ENCODE data around the gene PARD6G. TPM values are rescaled to one million over a fixed set of nuclear protein-coding genes. Genes with fewer than 3 reads are reported as not detected.

PARD6G gene
- total RNA-seq, 2 donors from 2014 or later: 1.1 to 3.5 TPM

DNA sequence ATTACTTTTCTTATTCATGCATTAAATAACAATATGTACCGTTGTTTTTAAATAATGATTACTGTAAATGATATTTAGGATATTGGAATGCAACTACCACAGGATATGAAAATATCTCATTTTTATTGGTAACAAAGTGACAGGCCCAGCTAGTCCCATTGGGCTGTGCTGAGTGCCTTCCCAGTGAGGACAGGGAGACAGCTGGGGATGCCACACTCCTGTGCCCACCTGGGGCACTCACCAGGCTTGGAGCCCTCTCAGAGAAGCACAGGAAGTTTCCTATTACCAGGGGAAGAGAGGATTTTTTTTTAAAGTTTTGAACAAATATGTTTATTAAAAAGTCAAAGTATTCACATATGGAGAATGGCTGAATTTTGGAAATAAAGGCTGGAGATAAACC is 48.9 kb downstream of the PARD6G start:
- Mint-ChIP-seq H3K36me3 (ENCODE audit: low read depth) (peaks cover 5% of the 10 kb centered on the region), H3K4me3 (no peak overlapping the region), H3K27ac (no peak overlapping the region), H3K27me3 (peaks cover 66% of the 10 kb centered on the region), H3K4me1 (peaks cover 3% of the 10 kb centered on the region)
- no peak for ATAC-seq
- no peak for DNase-seq
- no peaks in the 10 kb centered on the region for H3K9me3 ChIP-seq (ENCODE audit: control insufficient read depth, low read length, poor library complexity, severe bottlenecking)

- Mint-ChIP-seq H3K4me3 (no peak overlapping the region), H3K27me3 (peaks cover 64% of the 10 kb centered on the region), H3K27ac (no peak overlapping the region), H3K36me3 (ENCODE audit: low read depth) (peaks cover 5% of the 10 kb centered on the region), H3K4me1 (peaks cover 3% of the 10 kb centered on the region)
- H3K9me3 ChIP-seq (ENCODE audit: control insufficient read depth, low read length, poor library complexity, severe bottlenecking): no peaks in the 10 kb centered on the region
- DNase-seq: no peak
- ATAC-seq: no peak
Measured at GRCh38 chr18:80197528-80197927, 49.8 kb downstream of the PARD6G start.

GRCh38 chr18:80196528-80197320 is 50.6 kb downstream of the PARD6G start:
- ATAC-seq: no peak

DNA sequence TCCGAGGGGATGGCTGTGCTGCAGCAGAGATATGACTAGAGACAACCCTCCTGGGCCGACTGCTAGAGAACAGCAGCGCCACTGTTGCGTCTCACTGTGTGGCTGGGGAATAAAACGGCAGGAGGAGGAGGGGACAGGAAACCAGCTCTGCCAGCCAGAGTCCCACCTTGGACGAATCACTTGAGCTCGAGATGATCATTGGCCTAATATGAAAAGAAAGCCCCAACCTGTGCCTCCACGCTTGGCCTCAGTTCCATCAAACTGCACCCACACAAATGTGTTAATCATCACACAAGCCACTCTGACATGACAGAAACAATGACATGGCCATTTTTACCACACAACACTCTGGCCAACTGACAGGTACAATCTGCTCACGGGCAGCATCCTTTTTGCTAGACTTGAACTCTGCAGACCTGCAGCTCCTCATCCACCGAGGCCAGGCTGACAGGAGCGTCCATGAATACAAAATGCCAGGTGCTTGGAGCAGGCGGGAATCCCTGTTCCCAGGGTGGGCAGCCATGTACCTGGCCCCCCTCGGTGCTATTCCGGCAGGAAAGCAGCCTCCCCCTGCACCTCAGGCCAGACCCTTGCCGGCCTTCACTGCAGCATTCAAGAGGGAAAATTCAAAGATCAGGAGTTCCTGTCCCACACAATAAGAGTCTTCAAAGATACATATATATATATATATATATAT is 52.3 kb downstream of the PARD6G start:
- Mint-ChIP-seq H3K27ac (no peak overlapping the region), H3K36me3 (ENCODE audit: low read depth) (no peaks in the 10 kb centered on the region), H3K27me3 (peaks cover 59% of the 10 kb centered on the region), H3K4me3 (no peak overlapping the region), H3K4me1 (no peaks in the 10 kb centered on the region)
- H3K9me3 ChIP-seq (ENCODE audit: control insufficient read depth, low read length, poor library complexity, severe bottlenecking): no peaks in the 10 kb centered on the region
- ATAC-seq (no peak), DNase-seq (no peak)

More at GRCh38 chr18:80196528-80197320, 50.6 kb downstream of the PARD6G start:
- Mint-ChIP-seq H3K36me3 (ENCODE audit: low read depth) (peaks cover 5% of the 10 kb centered on the region), H3K4me3 (no peak overlapping the region), H3K27me3 (peaks cover 66% of the 10 kb centered on the region), H3K4me1 (peaks cover 3% of the 10 kb centered on the region), H3K27ac (no peak overlapping the region)
- no peaks in the 10 kb centered on the region for H3K9me3 ChIP-seq (ENCODE audit: control insufficient read depth, low read length, poor library complexity, severe bottlenecking)
- DNase-seq: no peak

DNA sequence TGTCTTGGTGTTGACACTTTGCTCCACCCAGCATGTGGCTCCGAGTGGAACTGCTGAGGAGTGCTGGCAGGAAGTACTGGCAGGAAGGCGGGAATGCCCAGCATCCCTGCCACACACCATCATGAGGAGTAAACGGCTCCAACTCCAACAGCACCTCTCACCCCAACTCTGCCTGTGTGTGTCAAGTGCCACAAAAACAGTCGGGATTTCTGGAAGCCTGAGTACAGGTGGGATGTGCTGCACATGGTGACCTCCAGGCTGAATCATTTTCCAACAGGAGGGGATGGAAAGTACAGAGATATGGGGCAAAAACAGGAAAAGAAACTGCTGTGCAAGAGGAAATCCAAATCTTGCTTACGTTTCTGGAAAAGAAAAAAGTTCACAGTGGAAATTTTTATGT is 53.6 kb downstream of the PARD6G start:
- H3K36me3 Mint-ChIP-seq (ENCODE audit: low read depth): no peaks in the 10 kb centered on the region
- no peak for ATAC-seq
- no peaks in the 10 kb centered on the region for H3K4me1 Mint-ChIP-seq
- no peak for DNase-seq
- no peak overlapping the region for H3K4me3 Mint-ChIP-seq
- no peaks in the 10 kb centered on the region for H3K9me3 ChIP-seq (ENCODE audit: control insufficient read depth, low read length, poor library complexity, severe bottlenecking)
- peaks cover 64% of the 10 kb centered on the region for H3K27me3 Mint-ChIP-seq
- no peak overlapping the region for H3K27ac Mint-ChIP-seq

DNA sequence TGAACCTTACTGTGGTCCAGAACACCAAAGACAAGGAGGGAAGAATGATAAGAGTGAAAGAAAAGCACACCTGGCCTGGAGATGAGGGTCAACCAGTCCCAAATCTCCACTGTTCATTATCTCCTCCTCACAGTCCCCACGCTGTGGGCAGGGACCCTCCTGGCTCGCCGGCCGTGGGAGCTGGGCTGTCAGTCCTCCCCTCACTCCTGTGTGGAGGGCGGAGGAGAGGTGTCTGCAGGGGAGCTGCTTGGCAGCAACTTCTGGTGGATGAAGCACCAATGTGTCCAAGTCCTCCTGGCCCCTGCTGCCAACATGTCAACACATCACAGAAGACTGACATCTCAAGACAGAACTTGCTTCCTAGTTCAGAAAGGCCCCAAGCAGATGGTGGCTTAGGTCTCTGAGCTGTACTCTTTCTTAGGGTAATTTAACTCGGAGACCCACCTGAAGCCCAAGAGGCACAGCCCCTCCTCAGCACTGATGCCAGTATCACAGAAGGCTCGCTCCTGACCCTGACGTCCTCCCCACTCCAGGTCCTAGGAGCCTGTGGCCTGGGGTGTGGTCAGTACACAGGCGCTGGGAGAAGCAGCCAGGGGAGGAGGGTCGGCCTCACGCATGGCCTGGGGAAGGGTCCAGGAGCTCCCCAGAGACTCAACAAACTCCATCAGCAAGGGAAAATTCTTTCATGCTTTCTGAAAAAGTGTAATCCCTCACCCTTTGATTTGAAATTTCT is 54.5 kb downstream of the PARD6G start:
- no peaks in the 10 kb centered on the region for H3K9me3 ChIP-seq (ENCODE audit: control insufficient read depth, low read length, poor library complexity, severe bottlenecking)
- peaks cover 68% of the 10 kb centered on the region for H3K27me3 Mint-ChIP-seq
- no peaks in the 10 kb centered on the region for H3K36me3 Mint-ChIP-seq (ENCODE audit: low read depth)
- DNase-seq (no peak), ATAC-seq (no peak)
- no peak overlapping the region for H3K4me3 Mint-ChIP-seq
- H3K27ac Mint-ChIP-seq: no peak overlapping the region
- H3K4me1 Mint-ChIP-seq: no peaks in the 10 kb centered on the region

- no peak for ATAC-seq
- H3K9me3 ChIP-seq (ENCODE audit: control insufficient read depth, low read length, poor library complexity, severe bottlenecking): no peaks in the 10 kb centered on the region
- no peaks in the 10 kb centered on the region for H3K4me1 Mint-ChIP-seq
- H3K27ac Mint-ChIP-seq: no peak overlapping the region
- H3K36me3 Mint-ChIP-seq (ENCODE audit: low read depth): no peaks in the 10 kb centered on the region
- H3K27me3 Mint-ChIP-seq: peaks cover 61% of the 10 kb centered on the region
- no peak overlapping the region for H3K4me3 Mint-ChIP-seq
- DNase-seq: no peak
Measured at GRCh38 chr18:80191907-80192652, 55.2 kb downstream of the PARD6G start.

DNA sequence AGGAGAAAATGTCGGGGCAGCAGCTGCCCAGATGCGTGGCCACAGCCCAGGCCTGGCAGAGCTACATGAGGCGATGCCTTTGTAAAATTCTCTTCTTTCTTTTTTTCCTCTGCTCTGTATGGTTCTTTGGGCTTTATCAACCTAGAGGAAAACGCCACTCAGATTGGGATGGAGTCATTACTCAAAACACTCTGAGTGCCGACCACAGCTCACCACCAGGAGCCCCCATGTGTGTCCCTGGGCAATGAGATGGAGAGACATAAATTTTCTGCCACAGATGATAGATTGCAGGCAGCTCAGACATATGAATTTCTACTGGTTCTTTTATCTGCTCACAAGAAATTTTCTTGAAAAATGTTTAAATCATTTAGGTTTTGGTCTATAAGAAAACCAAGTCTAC is 56.0 kb downstream of the PARD6G start:
- H3K9me3 ChIP-seq (ENCODE audit: control insufficient read depth, low read length, poor library complexity, severe bottlenecking): no peaks in the 10 kb centered on the region
- no peak for ATAC-seq
- no peak for DNase-seq
- no peaks in the 10 kb centered on the region for H3K36me3 Mint-ChIP-seq (ENCODE audit: low read depth)
- no peak overlapping the region for H3K27ac Mint-ChIP-seq
- no peak overlapping the region for H3K4me3 Mint-ChIP-seq
- no peaks in the 10 kb centered on the region for H3K4me1 Mint-ChIP-seq
- H3K27me3 Mint-ChIP-seq: peaks cover 65% of the 10 kb centered on the region

GRCh38 chr18:80190311-80190710 is 57.0 kb downstream of the PARD6G start:
- H3K27ac Mint-ChIP-seq: no peak overlapping the region
- ATAC-seq (no peak), DNase-seq (no peak)
- H3K9me3 ChIP-seq (ENCODE audit: control insufficient read depth, low read length, poor library complexity, severe bottlenecking): no peaks in the 10 kb centered on the region
- no peaks in the 10 kb centered on the region for H3K4me1 Mint-ChIP-seq
- H3K4me3 Mint-ChIP-seq: no peak overlapping the region
- peaks cover 65% of the 10 kb centered on the region for H3K27me3 Mint-ChIP-seq
- H3K36me3 Mint-ChIP-seq (ENCODE audit: low read depth): no peaks in the 10 kb centered on the region

DNA sequence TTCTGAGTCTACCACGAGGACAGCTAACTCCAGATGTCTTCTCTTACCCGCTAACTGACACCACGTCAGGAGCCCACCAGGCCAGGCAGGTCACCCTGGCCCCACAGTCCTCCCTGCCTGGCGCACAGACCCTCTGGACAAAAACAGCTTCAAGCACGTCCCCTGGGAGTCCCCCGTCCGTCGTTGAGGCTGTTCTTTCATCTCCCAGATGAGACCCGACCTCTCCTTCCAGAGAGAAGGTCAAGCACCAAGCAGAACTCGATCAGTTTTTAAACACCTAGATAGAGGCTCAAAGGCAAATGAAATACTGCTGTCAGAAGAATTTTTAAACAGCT is 57.8 kb downstream of the PARD6G start:
- ATAC-seq (no peak), DNase-seq (no peak)
- Mint-ChIP-seq H3K4me3 (no peak overlapping the region), H3K36me3 (ENCODE audit: low read depth) (no peaks in the 10 kb centered on the region), H3K4me1 (no peaks in the 10 kb centered on the region), H3K27ac (no peak overlapping the region), H3K27me3 (peaks cover 57% of the 10 kb centered on the region)
- no peaks in the 10 kb centered on the region for H3K9me3 ChIP-seq (ENCODE audit: control insufficient read depth, low read length, poor library complexity, severe bottlenecking)

DNA sequence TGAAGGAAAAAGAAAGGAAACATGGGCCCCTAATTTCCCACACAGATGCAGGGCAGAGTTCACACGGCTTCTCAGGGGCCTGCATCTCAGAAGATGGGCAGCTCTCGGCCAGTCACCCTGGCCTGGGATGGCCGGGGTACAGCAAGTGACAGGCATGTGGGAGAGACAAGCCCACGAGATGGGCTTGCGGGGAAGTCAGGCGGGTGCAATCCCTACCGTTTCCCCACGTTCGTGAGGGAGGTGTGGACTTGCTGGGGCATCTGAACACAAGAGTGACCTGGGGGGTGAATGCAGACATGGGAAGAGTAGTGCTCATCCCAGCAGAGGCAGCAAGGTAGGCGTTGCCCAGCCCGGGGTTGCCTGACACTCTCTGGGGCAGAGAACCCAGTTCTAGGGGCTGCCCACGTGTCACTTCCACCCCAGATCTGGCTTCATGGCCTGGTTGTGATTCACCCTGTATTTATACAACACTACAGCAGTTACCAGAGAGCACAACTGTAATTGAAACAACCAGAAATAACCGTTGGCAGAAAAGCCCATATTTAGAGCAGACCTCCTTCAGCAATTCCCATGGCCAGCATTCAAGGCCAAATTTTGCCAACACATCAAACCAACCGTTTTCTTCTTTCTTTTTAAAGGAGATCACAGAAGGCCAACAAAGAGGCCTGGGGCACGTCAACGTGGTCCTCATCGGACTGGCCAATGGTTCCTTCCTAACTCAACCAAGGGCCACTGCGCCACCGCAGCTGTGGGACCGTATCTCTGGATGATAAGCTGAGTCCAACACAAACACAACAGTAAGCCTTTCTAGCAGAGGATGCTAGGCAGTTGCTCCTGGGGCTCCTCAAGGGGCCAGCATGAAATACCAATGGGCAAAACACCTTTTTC is 58.4 kb downstream of the PARD6G start:
- no peak for ATAC-seq
- H3K9me3 ChIP-seq (ENCODE audit: control insufficient read depth, low read length, poor library complexity, severe bottlenecking): no peaks in the 10 kb centered on the region
- Mint-ChIP-seq H3K4me1 (no peaks in the 10 kb centered on the region), H3K4me3 (no peak overlapping the region), H3K27ac (no peak overlapping the region), H3K36me3 (ENCODE audit: low read depth) (no peaks in the 10 kb centered on the region), H3K27me3 (peaks cover 56% of the 10 kb centered on the region)
- no peak for DNase-seq

DNA sequence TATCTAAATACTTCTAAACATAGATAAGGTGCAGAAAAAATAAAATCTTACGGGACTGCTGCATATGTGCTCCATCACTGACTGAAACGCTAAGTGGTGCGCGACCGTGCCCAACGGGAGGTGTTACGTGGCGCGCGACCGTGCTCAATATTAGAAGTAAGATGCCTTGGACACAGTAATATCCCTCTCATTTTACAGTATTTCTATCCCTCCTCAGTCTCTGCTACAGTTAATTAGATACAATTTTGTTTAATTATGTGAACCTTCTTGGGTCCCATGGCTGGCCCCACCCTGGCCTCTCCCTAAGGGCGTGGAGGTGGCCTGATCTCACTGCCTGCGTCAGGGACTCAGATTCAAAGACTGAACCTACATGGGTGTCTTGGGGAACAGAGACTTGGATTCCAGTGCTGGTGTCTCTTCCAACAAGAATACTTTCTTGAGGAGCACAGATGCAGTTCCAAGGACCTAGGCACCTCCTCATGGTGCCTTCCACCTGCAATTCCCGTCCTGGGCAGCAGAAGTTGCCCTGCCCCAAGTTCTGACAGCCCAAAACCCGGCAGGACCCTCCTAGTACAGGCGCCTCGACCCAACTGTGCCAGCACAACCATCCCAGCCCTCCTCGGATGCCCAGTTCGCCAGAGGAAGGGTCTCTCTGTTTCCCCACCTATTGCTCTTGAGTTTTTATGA is 59.2 kb downstream of the PARD6G start:
- H3K27me3 Mint-ChIP-seq: peaks cover 55% of the 10 kb centered on the region
- no peaks in the 10 kb centered on the region for H3K9me3 ChIP-seq (ENCODE audit: control insufficient read depth, low read length, poor library complexity, severe bottlenecking)
- no peak for DNase-seq
- H3K36me3 Mint-ChIP-seq (ENCODE audit: low read depth): no peaks in the 10 kb centered on the region
- no peak for ATAC-seq
- no peaks in the 10 kb centered on the region for H3K4me1 Mint-ChIP-seq
- no peak overlapping the region for H3K27ac Mint-ChIP-seq
- H3K4me3 Mint-ChIP-seq: no peak overlapping the region

Measured in T-helper 17 cell (primary cell).